IMR-90 (cell line): ENCODE data around the gene PFKFB2. TPM values are rescaled to one million over a fixed set of nuclear protein-coding genes. Genes with fewer than 3 reads are reported as not detected.

Source experiments
- ATAC-seq: fragments of 200-7000 bp; cut with Tn5 transposase; 2 replicates; pipeline ENCODE4 v1.9.1; 2020; ENCODE audit warnings: low read depth, mild to moderate bottlenecking, moderate library complexity
- BruUV-seq: library from RNA; stranded (reverse); fragments of 400-500 nt; replicated peaks from 2 replicates; lab custom pipeline; 2021; lab: Mats Ljungman, UMichigan
- CTCF ChIA-PET: fragments of 300-600 bp; formaldehyde crosslinking; extraction: SDS; loops from one replicate; lab custom pipeline; 2021; ENCODE audit warnings: antibody characterized with exemption; lab: Yijun Ruan, JAX
- POLR2A ChIA-PET: fragments of 300-600 bp; sonication (Branson Sonifier 250); formaldehyde crosslinking; loops from one replicate; lab custom pipeline; 2022; ENCODE audit warnings: antibody characterized with exemption; ENCODE audit not compliant: unreplicated experiment; lab: Charles Lee
- DNase-seq: peaks from one replicate; pipeline ENCODE4 v3.0.0; 2013
- H2AFZ ChIP-seq: replicated peaks from 2 replicates; pipeline ENCODE3; 2013; ENCODE audit warnings: low read length, mild to moderate bottlenecking; ENCODE audit not compliant: poor library complexity
- H2AK5ac ChIP-seq: 2 replicates; pipeline ENCODE4 v1.6.1; 2013; ENCODE audit warnings: low read depth, low read length, inconsistent platforms
- H2AK9ac ChIP-seq: replicated peaks from 2 replicates; pipeline ENCODE3; 2013; ENCODE audit warnings: mild to moderate bottlenecking, low read depth, low read length, moderate library complexity; ENCODE audit not compliant: poor library complexity
- H2BK120ac ChIP-seq: 2 replicates; pipeline ENCODE4 v1.6.1; 2013; ENCODE audit warnings: low read depth, low read length, inconsistent platforms
- H2BK15ac ChIP-seq: 3 replicates; pipeline ENCODE4 v1.6.1; 2013; ENCODE audit warnings: low read depth, low read length, inconsistent platforms
- H2BK20ac ChIP-seq: 2 replicates; pipeline ENCODE4 v1.6.1; 2013; ENCODE audit warnings: low read depth, mild to moderate bottlenecking, inconsistent platforms, low read length, moderate library complexity
- H2BK5ac ChIP-seq: 2 replicates; pipeline ENCODE4 v1.6.1; 2013; ENCODE audit warnings: mild to moderate bottlenecking, low read depth, low read length, inconsistent platforms; ENCODE audit not compliant: poor library complexity, severe bottlenecking
- H3K14ac ChIP-seq: replicated peaks from 2 replicates; pipeline ENCODE4 v1.6.1; 2013; ENCODE audit warnings: low read depth, low read length, inconsistent platforms
- H3K18ac ChIP-seq: 2 replicates; pipeline ENCODE4 v1.6.1; 2013; ENCODE audit warnings: low read depth, low read length, control low read depth
- H3K23ac ChIP-seq: 2 replicates; pipeline ENCODE4 v1.6.1; 2013; ENCODE audit warnings: low read depth, low read length, inconsistent platforms
- H3K27ac ChIP-seq: 2 replicates; pipeline ENCODE4 v1.5.1; 2013; ENCODE audit warnings: mild to moderate bottlenecking, control low read depth, low read length; ENCODE audit not compliant: insufficient read depth
- H3K27me3 ChIP-seq: 2 replicates; pipeline ENCODE4 v1.6.1; 2013; ENCODE audit warnings: low read length; ENCODE audit not compliant: control insufficient read depth, insufficient read depth
- H3K36me3 ChIP-seq: 2 replicates; pipeline ENCODE4 v1.6.1; 2013; ENCODE audit warnings: low read length, mixed read lengths; ENCODE audit not compliant: control insufficient read depth, insufficient read depth
- H3K4ac ChIP-seq: 2 replicates; pipeline ENCODE4 v1.6.1; 2013; ENCODE audit warnings: low read depth, low read length, inconsistent platforms
- H3K4me1 ChIP-seq: 2 replicates; pipeline ENCODE4 v1.6.1; 2013; ENCODE audit warnings: low read length, mixed read lengths; ENCODE audit not compliant: control insufficient read depth, insufficient read depth
- H3K4me2 ChIP-seq: 2 replicates; pipeline ENCODE4 v1.6.1; 2013; ENCODE audit warnings: low read depth, mild to moderate bottlenecking, control low read depth, low read length, moderate library complexity
- H3K4me3 ChIP-seq: 2 replicates; pipeline ENCODE4 v1.5.1; 2013; ENCODE audit warnings: low read depth, mild to moderate bottlenecking, control low read depth, low read length, moderate library complexity; ENCODE audit not compliant: insufficient read depth
- H3K56ac ChIP-seq: 2 replicates; pipeline ENCODE4 v1.6.1; 2013; ENCODE audit warnings: low read length, inconsistent platforms; ENCODE audit not compliant: insufficient read depth; ENCODE audit errors: extremely low read depth
- H3K79me1 ChIP-seq, 2 experiments: 2 replicates each; pipeline ENCODE4 v1.6.1; 2013; ENCODE audit warnings: low read length in 2 of 2, inconsistent platforms in 1 of 2, low read depth in 1 of 2
- H3K9ac ChIP-seq: 2 replicates; pipeline ENCODE4 v1.6.1; 2013; ENCODE audit warnings: low read depth, low read length, control low read depth
- H3K9me1 ChIP-seq: 2 replicates; pipeline ENCODE4 v1.6.1; 2013; ENCODE audit warnings: low read length, inconsistent platforms; ENCODE audit not compliant: insufficient read depth
- H3K9me3 ChIP-seq: 2 replicates; pipeline ENCODE4 v1.6.1; 2013; ENCODE audit warnings: low read length; ENCODE audit not compliant: control insufficient read depth, insufficient read depth
- H4K20me1 ChIP-seq: 2 replicates; pipeline ENCODE4 v1.6.1; 2013; ENCODE audit warnings: low read length, inconsistent platforms; ENCODE audit not compliant: insufficient read depth
- H4K5ac ChIP-seq: 2 replicates; pipeline ENCODE4 v1.6.1; 2013; ENCODE audit warnings: mild to moderate bottlenecking, low read depth, low read length, control low read depth
- H4K8ac ChIP-seq, 2 experiments: 2 replicates each; pipeline ENCODE4 v1.6.1; 2013; ENCODE audit warnings: low read depth in 2 of 2, low read length in 2 of 2, control low read depth in 1 of 2, inconsistent platforms in 1 of 2
- H4K91ac ChIP-seq: 2 replicates; pipeline ENCODE4 v1.6.1; 2013; ENCODE audit warnings: low read depth, low read length, inconsistent platforms; ENCODE audit not compliant: insufficient read depth
- RFX5 ChIP-seq: IDR thresholded peaks from 2 replicates; pipeline ENCODE4 v1.8.0; 2012; ENCODE audit warnings: low read depth, mild to moderate bottlenecking, low read length, moderate library complexity
- WGBS, 2 experiments: methylation state at CpG; one replicate each; pipeline versions ENCODE4 v1.1.5 to v1.1.7; 2013; ENCODE audit warnings: missing lambda C conversion rate in 2 of 2; ENCODE audit not compliant: insufficient read length in 1 of 2; ENCODE audit errors: extremely low coverage in 2 of 2; 5-methylcytosine and 5-hydroxymethylcytosine counted together
- dilution Hi-C: fragments of 300-500 bp; cut with HindIII; formaldehyde crosslinking; loops from one replicate; pipeline ENCODE4 v1.14.3; 2018; ENCODE audit warnings: low sequenced_read_pairs; ENCODE audit not compliant: unreplicated experiment
- in situ Hi-C: fragments of 300-500 bp; cut with MboI; formaldehyde crosslinking; loops from 3 replicates; pipeline ENCODE4 v1.14.3; 2019; ENCODE audit warnings: low sequenced_read_pairs, inconsistent platforms, mixed read lengths
- intact Hi-C: fragments of 100-400 bp; cut with micrococcal nuclease; formaldehyde crosslinking; loops from 2 replicates; pipeline ENCODE4 v1.10.0; 2022
- polyA plus RNA-seq, 3 experiments: library from polyadenylated mRNA; depleted of rRNA; stranded (reverse); fragments of >200 nt; gene quantifications; 2 replicates each; pipeline ENCODE4 v1.2.3, GENCODE V29; 2012; ENCODE audit warnings: low replicate concordance in 1 of 3
- total RNA-seq: library from RNA; depleted of rRNA; stranded (reverse); fragments of >200 nt; gene quantifications from 2 replicates; pipeline ENCODE4 v1.2.3, GENCODE V29; 2012
- TF ChIP-seq, protein P1 (sequence below): fragments of 150-350 bp; IDR thresholded peaks from 2 replicates; pipeline ENCODE4 v1.6.1; 2016; ENCODE audit warnings: low read depth, mild to moderate bottlenecking, low read length, moderate library complexity, borderline replicate concordance

Gene PFKFB2
- total and polyA plus RNA-seq, 2 of the 4 experiments (the other 2 are of a cell fraction) = 0.62 to 1.3 TPM

DNA sequence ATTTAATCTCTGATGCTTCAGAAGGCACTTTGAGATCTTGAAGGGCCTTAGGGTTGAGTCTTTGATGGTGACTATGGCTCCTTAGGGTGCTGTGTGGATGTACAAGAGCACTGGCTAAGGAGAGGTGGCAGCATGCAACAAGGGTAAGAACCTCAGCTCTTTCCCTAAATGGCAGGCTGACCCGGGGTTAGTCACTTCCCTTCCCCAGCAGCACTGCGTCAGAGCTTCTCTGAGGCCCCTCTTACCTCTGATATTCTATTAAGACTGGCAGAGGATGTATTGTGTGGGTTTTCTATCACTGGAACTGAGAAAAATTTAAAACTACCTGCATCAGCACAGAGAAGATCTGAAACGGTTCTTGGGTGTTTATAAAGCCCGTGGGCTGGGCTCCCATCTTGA is 32.4 kb upstream of the PFKFB2 start:
- dilution Hi-C loops (no loop called here), intact Hi-C loops (no loop called here)
- no peak overlapping the region for H3K56ac ChIP-seq

More for the DNA sequence above, 32.4 kb upstream of the PFKFB2 start:
- Histone ChIP-seq H4K8ac (no peak overlapping the region; a peak in 1 of 4 replicates), H2AK5ac (no peak overlapping the region), H3K9ac (no peak overlapping the region), H3K4me1 (peaks cover 6% of the 10 kb centered on the region), H3K27ac (no peak overlapping the region), H2AFZ (peak overlapping the region; percentile 76), H3K9me3 (no peaks in the 10 kb centered on the region), H2BK20ac (peak overlapping the region; percentile 48; the same call in 1 of the 2 replicates), H3K4ac (peak overlapping the region; percentile 23; the same call in 1 of the 2 replicates), H3K4me2 (no peak overlapping the region), H3K79me1 (no peaks in the 10 kb centered on the region), H3K18ac (no peak overlapping the region), H3K9me1 (peaks cover 14% of the 10 kb centered on the region), H3K4me3 (no peak overlapping the region), H2BK15ac (no peak overlapping the region; the same call in 2 of the 3 replicates), H3K14ac (peak overlapping the region; percentile 74; the same call in 1 of the 2 replicates), H3K36me3 (no peaks in the 10 kb centered on the region), H4K91ac (no peak overlapping the region), H2BK5ac (no peak overlapping the region), H4K20me1 (no peaks in the 10 kb centered on the region), H3K23ac (no peak overlapping the region), H2BK120ac (peak overlapping the region; percentile 7; the same call in 1 of the 2 replicates), H2AK9ac (peak overlapping the region; percentile 57), H3K27me3 (no peaks in the 10 kb centered on the region; the same call in 1 of the 2 replicates), H4K5ac (no peak overlapping the region)
- TF ChIP-seq, protein P1, sequence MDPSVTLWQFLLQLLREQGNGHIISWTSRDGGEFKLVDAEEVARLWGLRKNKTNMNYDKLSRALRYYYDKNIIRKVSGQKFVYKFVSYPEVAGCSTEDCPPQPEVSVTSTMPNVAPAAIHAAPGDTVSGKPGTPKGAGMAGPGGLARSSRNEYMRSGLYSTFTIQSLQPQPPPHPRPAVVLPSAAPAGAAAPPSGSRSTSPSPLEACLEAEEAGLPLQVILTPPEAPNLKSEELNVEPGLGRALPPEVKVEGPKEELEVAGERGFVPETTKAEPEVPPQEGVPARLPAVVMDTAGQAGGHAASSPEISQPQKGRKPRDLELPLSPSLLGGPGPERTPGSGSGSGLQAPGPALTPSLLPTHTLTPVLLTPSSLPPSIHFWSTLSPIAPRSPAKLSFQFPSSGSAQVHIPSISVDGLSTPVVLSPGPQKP = no peak
- TF ChIP-seq RFX5 = no peak
- ChIA-PET POLR2A (no interaction called here), CTCF (no interaction called here)
- DNase-seq (peak; percentile 37), ATAC-seq (no peak)
- no TSS peak for BruUV-seq
- whole genome bisulfite sequencing, 2 experiments = no CpG with 5 or more reads among the region's 4 CpGs
- in situ Hi-C loops = no loop called here
